ENCODE measurements around the gene ITGA4.

Gene ITGA4

GRCh38 chr2:181456660-181457120 lies 496 bp upstream of the ITGA4 start:
- ChIA-PET POLR2A (no interaction called here), CTCF (interaction anchor here (0.6 to 4.4 kb wide), 27 partner anchors 9 to 488 kb away, joined by 3 to 32 read pairs (median 6); no protein-coding TSS in a partner anchor)
- peak; percentile 49 for DNase-seq (ENCODE audit: extremely low spot score)
- no peak for TF ChIP-seq CTCF (IDR thresholded peaks at IDR 0.05; ENCODE audit: control extremely low read depth, extremely low read depth, low read depth, missing control alignments)

DNA sequence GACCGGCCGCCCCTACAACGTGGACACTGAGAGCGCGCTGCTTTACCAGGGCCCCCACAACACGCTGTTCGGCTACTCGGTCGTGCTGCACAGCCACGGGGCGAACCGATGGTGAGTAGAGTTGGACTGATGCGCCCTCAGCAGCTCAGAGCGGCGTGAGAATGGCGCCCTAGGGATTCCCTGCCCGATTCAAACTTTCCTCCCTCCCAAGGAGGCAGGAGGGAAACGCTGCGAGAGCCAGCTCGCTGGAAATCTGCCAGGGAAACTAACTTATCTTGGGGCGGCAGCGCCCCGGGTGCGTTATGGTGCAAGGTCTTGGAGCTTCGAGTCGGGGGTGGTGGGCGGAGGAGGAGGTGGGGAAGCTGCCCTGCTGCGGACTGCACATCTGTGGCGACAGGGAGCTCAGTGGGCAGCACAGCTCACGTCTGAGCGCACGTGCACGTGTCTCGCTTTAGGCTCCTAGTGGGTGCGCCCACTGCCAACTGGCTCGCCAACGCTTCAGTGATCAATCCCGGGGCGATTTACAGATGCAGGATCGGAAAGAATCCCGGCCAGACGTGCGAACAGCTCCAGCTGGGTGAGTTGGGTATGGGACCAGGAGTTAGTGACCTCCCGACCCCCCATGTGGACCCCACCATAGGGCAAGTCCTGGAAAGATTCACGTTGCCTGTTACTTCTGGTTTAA lies 697 bp downstream of the ITGA4 start:
- POLR2A ChIA-PET, result interaction anchor here (1.0 kb wide), 1 partner anchor 152 kb away, joined by 3 read pairs; no protein-coding TSS in a partner anchor
- CTCF ChIA-PET, result interaction anchor here (0.6 to 4.4 kb wide), 44 partner anchors 10 to 399 kb away, joined by 3 to 32 read pairs (median 4); no protein-coding TSS in a partner anchor
- no peak for TF ChIP-seq CTCF (IDR thresholded peaks at IDR 0.05; ENCODE audit: control extremely low read depth, extremely low read depth, low read depth, missing control alignments)
- DNase-seq (ENCODE audit: extremely low spot score), result peak; percentile 47

DNA sequence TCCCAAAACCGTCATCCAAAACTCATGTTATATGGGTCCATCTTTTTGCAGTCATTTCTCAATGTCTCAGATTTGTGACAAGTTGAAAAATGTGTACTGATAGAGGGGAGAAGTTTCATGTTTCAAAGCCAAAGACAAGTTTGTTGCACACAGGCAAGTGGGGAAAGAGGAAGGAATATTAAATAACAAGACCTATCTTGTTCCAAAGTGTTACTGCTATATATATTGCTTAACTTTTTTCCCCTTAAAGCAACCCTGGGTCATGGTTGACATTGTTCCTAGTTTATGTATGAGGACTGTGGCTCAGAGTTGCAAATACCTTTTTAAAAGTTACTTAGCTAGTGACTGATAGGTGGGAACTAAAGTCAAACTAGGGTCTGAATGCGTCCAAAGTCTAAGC lies 1.7 kb downstream of the ITGA4 start:
- TF ChIP-seq CTCF (IDR thresholded peaks at IDR 0.05; ENCODE audit: control extremely low read depth, extremely low read depth, low read depth, missing control alignments), result no peak
- no peak for DNase-seq (ENCODE audit: extremely low spot score)
- POLR2A ChIA-PET, result no interaction called here
- CTCF ChIA-PET, result interaction anchor here (0.9 to 4.4 kb wide), 3 partner anchors 9 to 354 kb away, joined by 3 to 32 read pairs (median 11); no protein-coding TSS in a partner anchor

- DNase-seq (ENCODE audit: extremely low spot score), result no peak
- CTCF ChIA-PET, result interaction anchor here (2.5 to 4.4 kb wide), 2 partner anchors 8 to 355 kb away, joined by 11 to 32 read pairs; no protein-coding TSS in a partner anchor
- TF ChIP-seq CTCF (IDR thresholded peaks at IDR 0.05; ENCODE audit: control extremely low read depth, extremely low read depth, low read depth, missing control alignments), result no peak
- POLR2A ChIA-PET, result no interaction called here
Measured at GRCh38 chr2:181459621-181460021, 2.4 kb downstream of the ITGA4 start.

- TF ChIP-seq CTCF (IDR thresholded peaks at IDR 0.05; ENCODE audit: control extremely low read depth, extremely low read depth, low read depth, missing control alignments), result no peak
- ChIA-PET POLR2A (no interaction called here), CTCF (interaction anchor here (1.0 to 4.4 kb wide), 4 partner anchors 6 to 357 kb away, joined by 3 to 32 read pairs (median 4); no protein-coding TSS in a partner anchor)
Measured at GRCh38 chr2:181461056-181461997, 4.1 kb downstream of the ITGA4 start.

DNA sequence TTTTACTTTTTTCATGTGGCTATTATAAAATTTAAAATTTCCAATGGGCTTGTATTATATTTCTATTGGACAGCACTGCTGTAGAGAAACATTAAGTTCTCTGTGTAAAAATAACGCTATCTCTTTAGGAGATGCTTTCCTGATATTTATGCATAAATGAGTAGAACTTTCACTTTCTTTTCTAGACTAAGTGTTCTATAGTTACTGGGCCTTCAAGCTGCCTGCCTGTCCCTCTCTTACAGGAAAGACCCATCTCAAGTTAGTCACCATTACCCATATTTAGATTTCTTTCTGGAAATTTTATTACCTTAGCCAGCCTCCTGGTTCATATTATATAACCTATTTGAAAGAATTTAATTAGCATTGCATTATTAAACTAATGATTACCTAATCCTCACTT lies 4.8 kb downstream of the ITGA4 start:
- DNase-seq (ENCODE audit: extremely low spot score), result no peak
- ChIA-PET CTCF (interaction anchor here (1.0 to 1.4 kb wide), 4 partner anchors 8 to 357 kb away, joined by 3 to 4 read pairs (median 4); no protein-coding TSS in a partner anchor), POLR2A (no interaction called here)
- TF ChIP-seq CTCF (IDR thresholded peaks at IDR 0.05; ENCODE audit: control extremely low read depth, extremely low read depth, low read depth, missing control alignments), result no peak

More at GRCh38 chr2:181461056-181461997, 4.1 kb downstream of the ITGA4 start:
- DNase-seq (ENCODE audit: extremely low spot score), result no peak
